ENCODE data around the gene AMDHD1. TPM values are rescaled to one million over a fixed set of nuclear protein-coding genes. Genes with fewer than 3 reads are reported as not detected.

Gene AMDHD1
- total and polyA plus RNA-seq, 2 donors (not counting 3 experiments of a cell fraction or from before 2014, with no cell fraction given), result not detected

GRCh38 chr12:95978351-95978750 lies 35.2 kb downstream of the AMDHD1 start:
- no peak for TF ChIP-seq POLR2AphosphoS5 (IDR thresholded peaks at IDR 0.05; ENCODE audit: insufficient read depth, low read depth, low read length)
- DNase-seq (ENCODE audit: low read depth, low spot score), result no peak
- Histone ChIP-seq H4K20me1 (replicated peaks; ENCODE audit: control insufficient read depth, extremely low read depth, insufficient read depth, low read length) (no peaks in the 10 kb centered on the region), H3K36me3 (ENCODE audit: control insufficient read depth in 2 of 2, extremely low read depth in 1 of 2, insufficient read depth in 2 of 2, low read length in 2 of 2) (no peaks in the 10 kb centered on the region), H3K4me3 (replicated peaks in 1 of 3; ENCODE audit: insufficient read depth in 1 of 3, low read depth in 1 of 3, low read length in 3 of 3) (no peak overlapping the region), H3K27ac (ENCODE audit: insufficient read depth, low read depth, low read length) (no peak overlapping the region), H3K9ac (replicated peaks; ENCODE audit: extremely low read depth, insufficient read depth, low read length) (no peak overlapping the region), H2AFZ (ENCODE audit: low read depth, low read length) (no peak overlapping the region), H3K9me1 (replicated peaks; ENCODE audit: control insufficient read depth, extremely low read depth, insufficient read depth, low read length) (no peaks in the 10 kb centered on the region), H3K79me2 (ENCODE audit: control insufficient read depth, insufficient read depth, low read length) (no peaks in the 10 kb centered on the region), H3K4me1 (ENCODE audit: control insufficient read depth, extremely low read depth, insufficient read depth, low read length) (no peaks in the 10 kb centered on the region), H3K4me2 (ENCODE audit: insufficient read depth, low read length) (no peak overlapping the region), H3K9me3 (replicated peaks; ENCODE audit: control insufficient read depth, insufficient read depth, low read length) (no peaks in the 10 kb centered on the region), H3K27me3 (ENCODE audit: control insufficient read depth in 2 of 2, insufficient read depth in 2 of 2, low read length in 2 of 2) (peaks cover 4 to 14% of the 10 kb centered on the region in 2 experiments)
- FAIRE-seq, result no peak
- ChIA-PET POLR2A (no interaction called here), CTCF (no interaction called here)
- no TSS peak for BruUV-seq (replicated peaks)
- intact Hi-C loops (cut with micrococcal nuclease), result no loop called here
- dilution Hi-C loops (cut with MboI; ENCODE audit: extremely low pct_ligation_motif_present, low sequenced_read_pairs), result no loop called here

- H3K9me3 ChIP-seq (replicated peaks; ENCODE audit: control insufficient read depth, insufficient read depth, low read length), result no peaks in the 10 kb centered on the region
- no peak for DNase-seq (ENCODE audit: low read depth, low spot score)
- H3K27me3 ChIP-seq (ENCODE audit: control insufficient read depth in 2 of 2, insufficient read depth in 2 of 2, low read length in 2 of 2), result peaks cover 4 to 14% of the 10 kb centered on the region in 2 experiments
- dilution Hi-C loops (cut with MboI; ENCODE audit: extremely low pct_ligation_motif_present, low sequenced_read_pairs), result no loop called here
- no peak overlapping the region for H3K9ac ChIP-seq (replicated peaks; ENCODE audit: extremely low read depth, insufficient read depth, low read length)
- POLR2A ChIA-PET, result no interaction called here
- H3K36me3 ChIP-seq (ENCODE audit: control insufficient read depth in 2 of 2, extremely low read depth in 1 of 2, insufficient read depth in 2 of 2, low read length in 2 of 2), result no peaks in the 10 kb centered on the region
- H3K9me1 ChIP-seq (replicated peaks; ENCODE audit: control insufficient read depth, extremely low read depth, insufficient read depth, low read length), result no peaks in the 10 kb centered on the region
- TF ChIP-seq JUN (IDR thresholded peaks at IDR 0.05; ENCODE audit: borderline replicate concordance, insufficient read depth, insufficient read length, low read depth) (no peak), MAX (IDR thresholded peaks at IDR 0.05; ENCODE audit: insufficient read depth, insufficient read length) (no peak), EZH2 (IDR thresholded peaks at IDR 0.05; ENCODE audit: borderline replicate concordance, low read depth, low read length, severe bottlenecking) (no peak), GATA2 (IDR thresholded peaks at IDR 0.05; ENCODE audit: insufficient read depth, insufficient read length, low read depth, low read length) (no peak), CTCF (IDR thresholded peaks at IDR 0.05; ENCODE audit: extremely low read depth in 1 of 2, insufficient read depth in 1 of 2, low read depth in 1 of 2, low read length in 2 of 2) (no peak), FOS (IDR thresholded peaks at IDR 0.05; ENCODE audit: borderline replicate concordance, insufficient read depth, low read length) (no peak), MYC (IDR thresholded peaks at IDR 0.05; ENCODE audit: low read depth, low read length) (no peak), POLR2AphosphoS5 (IDR thresholded peaks at IDR 0.05; ENCODE audit: insufficient read depth, low read depth, low read length) (no peak), POLR2A (IDR thresholded peaks at IDR 0.05; ENCODE audit: low read depth, low read length) (no peak)
- no peaks in the 10 kb centered on the region for H4K20me1 ChIP-seq (replicated peaks; ENCODE audit: control insufficient read depth, extremely low read depth, insufficient read depth, low read length)
- intact Hi-C loops (cut with micrococcal nuclease), result no loop called here
- no peaks in the 10 kb centered on the region for H3K4me1 ChIP-seq (ENCODE audit: control insufficient read depth, extremely low read depth, insufficient read depth, low read length)
- H3K4me2 ChIP-seq (ENCODE audit: insufficient read depth, low read length), result no peak overlapping the region
- no peak for FAIRE-seq
- CTCF ChIA-PET, result interaction anchor here (1.7 kb wide), 1 partner anchor 20 kb away, joined by 6 read pairs; no protein-coding TSS in a partner anchor
- H3K79me2 ChIP-seq (ENCODE audit: control insufficient read depth, insufficient read depth, low read length), result no peaks in the 10 kb centered on the region
- BruUV-seq (replicated peaks), result no TSS peak
- no peak overlapping the region for H3K4me3 ChIP-seq (replicated peaks in 1 of 3; ENCODE audit: insufficient read depth in 1 of 3, low read depth in 1 of 3, low read length in 3 of 3)
- no peak overlapping the region for H3K27ac ChIP-seq (ENCODE audit: insufficient read depth, low read depth, low read length)
- no peak overlapping the region for H2AFZ ChIP-seq (ENCODE audit: low read depth, low read length)
These were observed 35.6 kb downstream of the AMDHD1 start for GRCh38 chr12:95978774-95979173.
